Upper lobe of left lung (tissue), 6 donors: ENCODE measurements around the gene B4GALT1. TPM values are rescaled to one million over a fixed set of nuclear protein-coding genes. Genes with fewer than 3 reads are reported as not detected.

Source experiments
- ATAC-seq, 2 donors: fragments of 200-7000 bp; cut with Tn5 transposase; one replicate each; pipeline ENCODE4 v1.9.1; 2022; ENCODE audit warnings: mild to moderate bottlenecking in 2 of 2, moderate library complexity in 2 of 2; ENCODE audit not compliant: low FRiP score in 2 of 2
- DNase-seq, 2 donors: peaks; one replicate each; pipeline ENCODE4 v3.0.0-alpha.2; 2019 to 2020
- H3K27ac ChIP-seq, 4 donors: fragments of 200-600 bp; sonication (generic); one replicate each; pipeline ENCODE4 v1.5.1; 2016 to 2019
- H3K27me3 ChIP-seq, 4 donors: fragments of 200-600 bp; sonication (generic); one replicate each; pipeline ENCODE4 v1.5.1; 2017 to 2019
- H3K36me3 ChIP-seq, 4 donors: fragments of 200-600 bp; sonication (generic); one replicate each; pipeline ENCODE4 v1.5.1; 2016 to 2019
- H3K4me1 ChIP-seq, 4 donors: fragments of 200-600 bp; sonication (generic); one replicate each; pipeline ENCODE4 v1.5.1; 2018 to 2019
- H3K4me3 ChIP-seq, 4 donors: fragments of 200-600 bp; sonication (generic); one replicate each; pipeline ENCODE4 v1.5.1; 2017 to 2019; ENCODE audit warnings: mild to moderate bottlenecking in 2 of 4, moderate library complexity in 1 of 4
- H3K9me3 ChIP-seq, 4 donors: fragments of 200-600 bp; sonication (generic); one replicate each; pipeline ENCODE4 v1.5.1; 2018 to 2019
- CTCF ChIP-seq, 6 experiments: fragments of 450-650 bp in 4 of 6; fragments of 200-600 bp in 2 of 6; sonication (generic) in 2 of 6; IDR thresholded peaks; one replicate each; pipeline ENCODE4 v1.5.1; 2016 to 2019; ENCODE audit warnings: antibody characterized with exemption in 6 of 6
- EP300 ChIP-seq, 4 donors: sonication (generic); formaldehyde crosslinking; IDR thresholded peaks; one replicate each; pipeline ENCODE4 v1.5.1; 2017; ENCODE audit warnings: antibody characterized with exemption in 4 of 4, control low read depth in 2 of 4
- POLR2A ChIP-seq, 4 donors: fragments of 450-650 bp; IDR thresholded peaks; one replicate each; pipeline ENCODE4 v1.5.1; 2016 to 2017; ENCODE audit warnings: antibody characterized with exemption in 4 of 4, mild to moderate bottlenecking in 2 of 4
- POLR2AphosphoS5 ChIP-seq, 2 donors: sonication (generic); formaldehyde crosslinking; IDR thresholded peaks; one replicate each; pipeline ENCODE4 v1.5.1; 2017; ENCODE audit warnings: antibody characterized with exemption in 2 of 2
- WGBS, 2 donors: methylation state at CpG; one replicate each; pipeline ENCODE4 v1.1.5; 2017 to 2018; 5-methylcytosine and 5-hydroxymethylcytosine counted together
- total RNA-seq, 6 donors: library from RNA; depleted of rRNA in 4 of 6; stranded (reverse); fragments of >200 nt in 4 of 6; gene quantifications; one replicate each; pipeline versions ENCODE4 v1.1.0 to v1.2.1, GENCODE V29; 2016 to 2021
- donor health status: DM: no; HTN: no; CAD: no; lungs with moderate emphysema.
- donor health status: DM: no; HTN: yes; CAD: no; lungs with severe emphysema.

Gene B4GALT1
- total RNA-seq, 6 donors from 2014 or later, result 26.2 to 83.3 (median 70.8) TPM

GRCh38 chr9:33103501-33104281 lies 63.4 kb downstream of the B4GALT1 start:
- DNase-seq (no peak), ATAC-seq (no peak)
- Histone ChIP-seq H3K27me3 (no peaks in the 10 kb centered on the region), H3K4me3 (no peak overlapping the region), H3K27ac (no peak overlapping the region), H3K36me3 (no peaks in the 10 kb centered on the region), H3K4me1 (peaks cover 11 to 18% (median 16%) of the 10 kb centered on the region in 4 donors), H3K9me3 (no peaks in the 10 kb centered on the region)
- TF ChIP-seq CTCF (IDR thresholded peaks at IDR 0.05) (no peak), POLR2AphosphoS5 (IDR thresholded peaks at IDR 0.05) (no peak), EP300 (IDR thresholded peaks at IDR 0.05) (no peak), POLR2A (IDR thresholded peaks at IDR 0.05) (no peak)
- 91 to 94% methylated on average over 8 of the region's 8 CpGs for WGBS, 2 donors

GRCh38 chr9:33102551-33103210 lies 64.5 kb downstream of the B4GALT1 start:
- H3K4me1 ChIP-seq, result peaks cover 7 to 16% (median 12%) of the 10 kb centered on the region in 4 donors
- H3K36me3 ChIP-seq, result no peaks in the 10 kb centered on the region
- 93 to 94% methylated on average over 11 to 13 of the region's 13 CpGs for WGBS, 2 donors
- H3K4me3 ChIP-seq, result no peak overlapping the region
- ATAC-seq, result no peak
- no peaks in the 10 kb centered on the region for H3K27me3 ChIP-seq
- H3K27ac ChIP-seq, result no peak overlapping the region
- DNase-seq, result peak in 1 of 2 donors; percentile 26
- TF ChIP-seq EP300 (IDR thresholded peaks at IDR 0.05) (no peak), POLR2A (IDR thresholded peaks at IDR 0.05) (no peak), CTCF (IDR thresholded peaks at IDR 0.05) (no peak), POLR2AphosphoS5 (IDR thresholded peaks at IDR 0.05) (no peak)
- H3K9me3 ChIP-seq, result no peaks in the 10 kb centered on the region

GRCh38 chr9:33101104-33101951 lies 65.8 kb downstream of the B4GALT1 start:
- 78% methylated on average over 10 of the region's 10 CpGs for WGBS, 2 donors
- no peaks in the 10 kb centered on the region for H3K36me3 ChIP-seq
- H3K27ac ChIP-seq, result no peak overlapping the region
- no peaks in the 10 kb centered on the region for H3K9me3 ChIP-seq
- peak in 1 of 2 donors; percentile 30 for ATAC-seq
- TF ChIP-seq POLR2A (IDR thresholded peaks at IDR 0.05) (no peak), POLR2AphosphoS5 (IDR thresholded peaks at IDR 0.05) (no peak), CTCF (IDR thresholded peaks at IDR 0.05) (no peak), EP300 (IDR thresholded peaks at IDR 0.05) (no peak)
- no peaks in the 10 kb centered on the region for H3K27me3 ChIP-seq
- no peak for DNase-seq
- H3K4me3 ChIP-seq, result no peak overlapping the region
- peaks cover 0 to 3% (median 2%) of the 10 kb centered on the region in 4 donors for H3K4me1 ChIP-seq

- H3K4me3 ChIP-seq, result no peak overlapping the region
- no peaks in the 10 kb centered on the region for H3K4me1 ChIP-seq
- no peaks in the 10 kb centered on the region for H3K36me3 ChIP-seq
- H3K27me3 ChIP-seq, result no peaks in the 10 kb centered on the region
- no peak for ATAC-seq
- no peaks in the 10 kb centered on the region for H3K9me3 ChIP-seq
- H3K27ac ChIP-seq, result no peak overlapping the region
- WGBS, 2 donors, result 87 to 97% methylated on average over 2 of the region's 2 CpGs
- TF ChIP-seq POLR2AphosphoS5 (IDR thresholded peaks at IDR 0.05) (no peak), CTCF (IDR thresholded peaks at IDR 0.05) (no peak), EP300 (IDR thresholded peaks at IDR 0.05) (no peak), POLR2A (IDR thresholded peaks at IDR 0.05) (no peak)
- DNase-seq, result no peak
These were observed 67.4 kb downstream of the B4GALT1 start for GRCh38 chr9:33099754-33100153.
